SW480 (cell line): ENCODE results near the gene SHE.
A peak's percentile ranks its signal among the peaks of the same experiment; 100 is the strongest.

ENCODE experiments used
- DNase-seq: peaks from one replicate; pipeline ENCODE4 v3.0.0-alpha.2; 2016; ENCODE audit warnings: low spot score

The SHE gene

GRCh38 chr1:154478639-154479038 lies 23.6 kb downstream of the SHE start:
- DNase-seq, result peak; percentile 33

- no peak for DNase-seq
Measured at GRCh38 chr1:154478013-154478412, 24.2 kb downstream of the SHE start.

GRCh38 chr1:154476791-154477190 lies 25.4 kb downstream of the SHE start:
- DNase-seq, result no peak

GRCh38 chr1:154474802-154475201 lies 27.4 kb downstream of the SHE start:
- DNase-seq, result no peak

GRCh38 chr1:154471304-154471703 lies 30.9 kb downstream of the SHE start:
- no peak for DNase-seq

GRCh38 chr1:154469844-154470560 lies 32.2 kb downstream of the SHE start:
- DNase-seq, result no peak

GRCh38 chr1:154468535-154469250 lies 33.5 kb downstream of the SHE start:
- no peak for DNase-seq

GRCh38 chr1:154467434-154468102 lies 34.6 kb downstream of the SHE start:
- DNase-seq, result no peak

- DNase-seq, result no peak
Measured at GRCh38 chr1:154466921-154467417, 35.2 kb downstream of the SHE start.

- DNase-seq, result no peak
Measured at GRCh38 chr1:154466206-154466605, 36.0 kb downstream of the SHE start.

GRCh38 chr1:154465621-154466195 lies 36.5 kb downstream of the SHE start:
- DNase-seq, result no peak

- DNase-seq, result no peak
Measured at GRCh38 chr1:154463512-154463990, 38.7 kb downstream of the SHE start.

- no peak for DNase-seq
Measured at GRCh38 chr1:154460695-154461260, 41.4 kb downstream of the SHE start.

GRCh38 chr1:154459080-154459479 lies 43.1 kb downstream of the SHE start:
- no peak for DNase-seq

GRCh38 chr1:154456631-154457030 lies 45.6 kb downstream of the SHE start:
- no peak for DNase-seq

GRCh38 chr1:154454386-154455120 lies 47.7 kb downstream of the SHE start:
- DNase-seq, result no peak

GRCh38 chr1:154453574-154454352 lies 48.4 kb downstream of the SHE start:
- peak; percentile 14 for DNase-seq

GRCh38 chr1:154453161-154453560 lies 49.1 kb downstream of the SHE start:
- DNase-seq, result no peak

- DNase-seq, result no peak
Measured at GRCh38 chr1:154448331-154448811, 53.8 kb downstream of the SHE start.

GRCh38 chr1:154446789-154447188 lies 55.4 kb downstream of the SHE start:
- no peak for DNase-seq
